HG03066 (cell line): ENCODE data around the gene NT5DC4.
"Not testable (repeated sequence)": the region's sequence is repeated elsewhere in the genome, so short reads cannot be mapped to it uniquely, and the experiment has no call there.

Experiments
- ATAC-seq: cut with Tn5 transposase; IDR thresholded peaks from one replicate; pipeline ENCODE4 v1.9.1; 2021; ENCODE audit warnings: low read depth; ENCODE audit not compliant: unreplicated experiment

The NT5DC4 gene

GRCh38 chr2:112698834-112699515 is 21.8 kb upstream of the NT5DC4 start:
- ATAC-seq: no peak

- ATAC-seq: no peak
Measured at GRCh38 chr2:112699984-112700667, 20.7 kb upstream of the NT5DC4 start.

DNA sequence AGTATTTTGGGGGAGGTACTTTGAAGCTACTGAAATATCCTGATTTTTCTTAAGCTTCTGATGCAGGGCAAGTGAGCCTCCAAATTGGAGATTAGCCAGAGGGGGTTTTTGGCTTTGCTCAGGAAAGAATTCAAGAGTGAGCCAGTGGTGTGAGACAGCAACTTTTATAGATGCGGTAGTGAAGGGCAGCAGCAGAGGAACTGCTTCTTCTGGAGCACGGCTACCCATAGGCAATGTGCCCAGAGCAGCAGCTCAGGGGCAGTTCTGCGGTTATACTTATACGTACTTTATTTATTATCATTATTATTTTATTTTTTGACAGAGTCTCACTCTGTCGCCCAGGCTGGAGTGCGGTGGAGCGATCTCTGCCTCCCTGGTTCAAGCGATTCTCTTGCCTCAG is 19.8 kb upstream of the NT5DC4 start:
- no peak for ATAC-seq

DNA sequence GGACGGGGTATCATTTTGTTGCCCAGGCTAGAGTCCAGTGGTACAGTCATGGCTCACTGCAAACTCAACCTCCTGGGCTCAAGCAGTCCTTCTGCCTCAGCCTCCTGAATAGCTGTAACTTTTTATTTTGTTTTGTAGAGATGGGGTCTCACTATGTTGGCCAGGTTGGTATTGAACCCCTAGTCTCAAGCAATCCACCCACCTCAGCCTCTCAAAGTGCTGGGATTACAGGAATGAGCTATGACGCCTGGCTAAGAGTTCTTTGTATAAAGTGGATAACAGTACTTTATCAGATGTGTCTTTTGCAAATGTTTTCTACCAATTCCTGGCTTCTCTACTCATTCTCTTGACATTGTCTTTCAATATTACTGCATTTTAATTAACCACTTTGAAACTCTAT is 17.1 kb upstream of the NT5DC4 start:
- ATAC-seq: no peak

DNA sequence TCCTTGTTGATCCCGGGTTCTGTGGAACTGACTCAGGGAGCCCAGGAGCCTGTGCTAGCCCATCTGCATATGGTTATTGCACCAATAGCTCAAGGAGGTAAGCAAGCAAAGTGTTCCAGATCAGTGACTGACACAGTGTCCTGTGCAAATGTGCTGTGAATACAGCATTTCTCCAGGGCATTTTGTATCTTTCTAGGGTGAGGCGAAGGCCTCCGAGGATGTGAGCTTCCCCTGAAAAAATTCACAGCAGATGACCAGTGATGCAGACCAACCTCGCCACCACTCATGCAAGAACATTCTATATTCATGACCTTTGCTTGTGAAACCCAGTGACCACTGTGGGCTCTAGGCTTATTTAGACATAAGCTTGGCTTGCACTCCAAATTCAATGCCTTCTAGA is 15.2 kb upstream of the NT5DC4 start:
- no peak for ATAC-seq

- ATAC-seq: no peak
Measured at GRCh38 chr2:112706170-112706664, 14.6 kb upstream of the NT5DC4 start.

- ATAC-seq: not testable (repeated sequence)
Measured at GRCh38 chr2:112706947-112707346, 13.9 kb upstream of the NT5DC4 start.

- ATAC-seq: no peak
Measured at GRCh38 chr2:112708968-112709367, 11.9 kb upstream of the NT5DC4 start.

GRCh38 chr2:112709703-112710102 is 11.1 kb upstream of the NT5DC4 start:
- ATAC-seq: no peak

DNA sequence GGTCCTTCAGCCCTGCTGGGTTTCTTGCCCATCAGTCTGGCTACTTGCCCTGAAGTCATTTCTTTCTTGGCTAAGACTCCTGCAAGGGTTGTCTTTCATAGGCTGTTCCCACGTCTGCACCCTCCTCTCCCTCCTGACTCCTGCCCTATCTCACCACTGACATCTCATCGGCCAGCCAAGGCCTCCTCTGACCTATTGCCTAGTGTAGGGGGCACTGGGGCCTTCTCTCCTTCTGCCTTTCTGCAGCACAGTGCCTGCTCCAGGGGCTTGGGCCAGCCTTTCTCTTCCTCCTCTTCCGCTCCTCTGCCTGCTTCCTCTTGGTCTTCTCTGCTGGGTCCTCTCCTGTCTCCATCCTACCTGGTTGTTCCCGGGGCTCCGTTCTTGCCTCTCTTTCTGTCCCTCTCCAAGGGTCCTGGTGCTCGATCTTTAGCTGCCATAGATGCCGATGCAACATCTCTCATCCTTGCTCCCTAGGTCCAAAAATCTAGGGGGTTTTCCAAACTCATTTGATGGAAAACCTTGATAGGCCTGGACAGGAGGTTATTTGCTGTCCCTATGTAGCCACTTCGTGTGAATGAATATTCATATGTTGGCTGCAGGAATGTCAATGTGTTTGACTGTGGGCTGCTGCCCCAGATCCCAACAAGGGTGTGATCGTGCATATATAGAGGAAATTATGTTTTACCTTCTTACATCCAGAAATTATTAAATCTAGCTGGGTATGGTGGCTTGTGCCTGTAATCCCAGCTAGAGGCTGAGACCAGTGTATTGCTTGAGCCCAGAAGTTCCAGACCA is 9.7 kb upstream of the NT5DC4 start:
- ATAC-seq: no peak

DNA sequence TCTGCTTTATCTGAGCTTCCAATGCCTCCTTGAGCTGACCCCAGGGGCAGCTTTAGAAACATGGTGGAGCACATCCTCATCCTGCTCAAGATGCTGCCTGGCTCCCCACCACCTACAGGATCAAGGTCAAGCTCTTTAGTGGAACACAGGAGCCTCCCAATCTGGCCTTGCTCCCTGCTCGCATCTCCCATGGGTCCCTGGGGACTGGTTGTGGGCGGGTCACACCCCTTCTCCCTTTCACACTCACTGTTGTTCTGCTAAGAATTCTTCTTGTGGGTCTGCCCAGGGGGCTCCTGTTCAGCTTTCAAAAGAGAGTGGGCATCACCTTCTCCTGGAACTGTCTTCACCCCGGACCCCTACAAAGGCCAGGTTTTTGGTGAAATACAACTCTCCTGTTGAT is 8.4 kb upstream of the NT5DC4 start:
- ATAC-seq: no peak

DNA sequence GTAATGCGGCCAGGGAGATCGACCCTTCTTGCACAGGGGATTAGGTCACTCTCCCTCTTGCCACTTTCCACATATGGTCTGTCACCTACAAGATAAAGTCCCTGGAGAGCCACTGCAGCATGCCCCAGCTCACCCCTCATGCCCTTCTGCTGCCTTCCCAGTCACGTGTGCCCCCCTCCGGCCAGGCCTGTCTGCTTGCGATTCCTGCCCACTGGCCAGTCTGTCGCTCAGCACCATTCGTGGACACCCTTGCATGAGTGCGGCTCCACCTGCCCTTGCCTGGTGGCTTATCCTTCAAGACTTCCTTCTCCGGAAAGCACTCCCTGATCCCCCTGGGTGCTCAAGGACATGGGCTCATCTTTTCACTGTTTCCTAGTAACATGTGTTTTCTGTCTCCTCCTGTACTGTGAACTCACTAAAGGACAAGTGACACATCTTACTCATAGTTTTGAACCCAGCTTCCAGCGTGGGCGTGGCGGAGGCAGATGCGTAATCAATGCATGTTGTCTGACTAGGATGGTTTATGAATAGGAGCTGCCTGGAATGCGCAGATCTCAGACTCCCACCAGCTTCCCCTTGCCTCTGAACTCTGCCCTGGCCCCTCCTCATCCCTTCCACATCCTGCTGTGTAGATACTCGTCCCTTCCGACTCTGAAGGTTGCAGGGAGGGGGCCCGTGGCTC is 7.8 kb upstream of the NT5DC4 start:
- no peak for ATAC-seq

DNA sequence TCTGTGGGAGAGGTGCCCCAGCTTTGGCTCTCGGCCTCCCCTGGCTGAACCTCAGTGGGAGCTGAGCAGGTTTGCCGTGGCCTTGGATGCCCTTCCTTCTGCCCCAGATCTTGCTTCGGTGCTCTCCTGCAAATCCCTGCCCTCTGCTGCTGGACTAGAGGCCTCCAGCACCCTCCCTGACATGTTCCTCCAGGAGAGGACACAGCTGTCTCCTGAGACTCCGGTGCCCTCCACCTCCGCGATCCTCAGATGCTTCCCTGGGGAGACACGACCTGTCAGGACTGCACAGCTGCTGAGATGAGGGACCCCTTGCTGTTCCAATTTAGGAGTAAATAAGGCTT is 7.3 kb upstream of the NT5DC4 start:
- ATAC-seq: no peak

GRCh38 chr2:112713926-112714325 is 6.9 kb upstream of the NT5DC4 start:
- ATAC-seq: no peak

DNA sequence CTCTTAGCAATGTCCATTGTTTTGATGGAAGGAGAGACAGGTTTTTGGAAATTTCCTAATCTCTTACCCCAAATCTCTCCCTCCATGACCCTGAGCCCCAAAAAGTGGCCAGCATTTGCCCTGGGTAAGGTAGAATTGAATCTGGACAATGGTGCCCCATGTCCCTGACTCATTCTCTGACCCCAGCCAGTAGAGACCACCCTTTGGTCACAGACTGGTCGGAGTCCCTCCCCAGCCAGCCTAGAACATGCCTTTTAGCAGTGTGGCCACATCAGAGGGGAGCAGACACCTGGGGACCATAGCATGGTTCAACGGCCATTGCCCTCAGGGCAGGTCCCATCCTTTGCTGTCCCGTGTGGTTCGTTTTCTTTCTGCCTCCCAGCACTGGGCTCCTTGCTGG is 6.5 kb upstream of the NT5DC4 start:
- no peak for ATAC-seq

- no peak for ATAC-seq
Measured at GRCh38 chr2:112714836-112715631, 5.8 kb upstream of the NT5DC4 start.

- not testable (repeated sequence) for ATAC-seq
Measured at GRCh38 chr2:112716094-112716493, 4.7 kb upstream of the NT5DC4 start.

DNA sequence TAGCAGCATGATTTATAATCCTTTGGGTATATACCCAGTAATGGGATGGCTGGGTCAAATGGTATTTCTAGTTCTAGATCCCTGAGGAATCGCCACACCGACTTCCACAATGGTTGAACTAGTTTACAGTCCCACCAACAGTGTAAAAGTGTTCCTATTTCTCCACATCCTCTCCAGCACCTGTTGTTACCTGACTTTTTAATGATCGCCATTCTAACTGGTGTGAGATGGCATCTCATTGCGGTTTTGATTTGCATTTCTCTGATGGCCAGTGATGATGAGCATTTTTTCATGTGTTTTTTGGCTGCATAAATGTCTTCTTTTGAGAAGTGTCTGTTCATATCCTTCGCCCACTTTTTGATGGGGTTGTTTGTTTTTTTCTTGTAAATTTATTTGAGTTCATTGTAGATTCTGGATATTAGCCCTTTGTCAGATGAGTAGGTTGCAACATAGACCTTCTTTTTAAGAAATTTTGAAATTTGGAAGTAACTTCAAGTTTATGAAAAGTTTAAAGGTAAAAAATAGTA is 3.9 kb upstream of the NT5DC4 start:
- ATAC-seq: not testable (repeated sequence)

GRCh38 chr2:112718863-112719370 is 1.9 kb upstream of the NT5DC4 start:
- ATAC-seq: no peak
